Nephron (organoid): ENCODE results near the gene C19orf85.
A peak's percentile ranks its signal among the peaks of the same experiment; 100 is the strongest.

ENCODE experiments used
- H3K27ac Mint-ChIP-seq, 3 experiments: 2 replicates each; pipeline ENCODE4 v1.8.0; 2020; ENCODE audit warnings: mixed read lengths in 3 of 3, mild to moderate bottlenecking in 2 of 3, moderate library complexity in 1 of 3
- H3K27me3 Mint-ChIP-seq: 2 replicates; pipeline ENCODE4 v1.8.0; 2021; ENCODE audit warnings: low read depth, mild to moderate bottlenecking, moderate library complexity, mixed read lengths
- H3K36me3 Mint-ChIP-seq: 2 replicates; pipeline ENCODE4 v1.8.0; 2020; ENCODE audit warnings: low read depth, mixed read lengths
- H3K4me1 Mint-ChIP-seq: 2 replicates; pipeline ENCODE4 v1.8.0; 2020; ENCODE audit warnings: mixed read lengths
- H3K4me3 Mint-ChIP-seq, 3 experiments: 2 replicates each; pipeline ENCODE4 v1.8.0; 2020; ENCODE audit warnings: mild to moderate bottlenecking in 3 of 3, mixed read lengths in 3 of 3, moderate library complexity in 2 of 3
- H3K9me3 Mint-ChIP-seq: 2 replicates; pipeline ENCODE4 v1.8.0; 2020; ENCODE audit warnings: mixed read lengths
- TF ChIP-seq, protein P1 (sequence below), 3 experiments: fragments of 200-600 bp; sonication (generic); IDR thresholded peaks; one replicate each; pipeline ENCODE4 v1.5.0; 2021; ENCODE audit warnings: antibody characterized with exemption in 3 of 3; ENCODE audit not compliant: unreplicated experiment in 3 of 3

C19orf85 gene

DNA sequence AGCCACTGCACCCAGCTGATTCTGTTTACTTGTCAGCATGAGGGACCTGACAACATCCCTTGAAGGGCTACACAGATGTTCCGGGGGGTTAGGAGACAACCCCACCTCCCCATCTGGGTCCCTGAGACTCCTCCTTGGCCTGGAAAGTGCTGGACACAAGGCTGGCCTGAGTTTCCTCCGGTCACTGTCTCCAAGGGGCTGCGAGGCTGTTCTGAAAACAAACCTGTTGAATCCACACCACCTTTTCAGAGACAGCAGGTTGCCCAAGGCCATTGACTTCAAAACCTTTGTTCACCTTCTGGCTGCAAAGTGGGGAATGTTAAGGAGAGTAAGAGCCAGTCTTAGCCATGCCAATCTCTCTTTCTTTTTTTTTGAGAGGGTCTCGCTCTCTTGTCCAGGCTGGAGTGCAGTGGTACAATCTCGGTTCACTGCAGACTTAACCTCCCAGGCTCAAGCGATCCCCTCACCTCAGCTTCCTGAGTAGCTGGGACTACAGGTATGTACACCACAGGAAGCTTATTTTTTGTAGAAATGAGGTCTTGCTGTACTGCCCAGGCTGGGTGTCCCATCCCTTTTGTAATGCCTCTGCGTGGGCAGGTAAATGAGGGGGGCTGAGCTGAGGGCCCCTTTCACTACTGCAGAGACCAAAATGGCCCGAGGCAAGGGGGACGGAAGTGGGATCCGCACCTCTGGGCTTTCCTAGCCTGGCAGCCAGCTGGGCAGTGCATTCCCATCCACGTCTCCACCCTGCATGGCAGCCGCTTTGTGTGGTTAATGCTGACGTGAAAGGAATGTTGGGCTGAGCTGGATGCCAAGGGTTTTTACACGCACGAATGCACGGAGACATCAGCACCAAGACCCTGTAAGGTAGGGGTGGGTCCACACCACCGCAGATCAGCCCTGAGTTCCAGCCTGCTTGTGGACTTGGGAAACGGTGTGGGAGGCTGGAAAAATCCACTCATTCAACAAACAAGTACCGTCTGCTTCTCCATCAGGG lies 10.0 kb upstream of the C19orf85 start:
- peaks cover 42% of the 10 kb centered on the region for H3K4me1 Mint-ChIP-seq
- peak overlapping the region; percentile 69 to 92 (median 92) for H3K4me3 Mint-ChIP-seq
- peak overlapping the region; percentile 94 to 99 (median 99) for H3K27ac Mint-ChIP-seq
- H3K9me3 Mint-ChIP-seq = no peaks in the 10 kb centered on the region
- H3K27me3 Mint-ChIP-seq = peaks cover 8% of the 10 kb centered on the region
- H3K36me3 Mint-ChIP-seq = peaks cover under 1% of the 10 kb centered on the region
- TF ChIP-seq, protein P1, sequence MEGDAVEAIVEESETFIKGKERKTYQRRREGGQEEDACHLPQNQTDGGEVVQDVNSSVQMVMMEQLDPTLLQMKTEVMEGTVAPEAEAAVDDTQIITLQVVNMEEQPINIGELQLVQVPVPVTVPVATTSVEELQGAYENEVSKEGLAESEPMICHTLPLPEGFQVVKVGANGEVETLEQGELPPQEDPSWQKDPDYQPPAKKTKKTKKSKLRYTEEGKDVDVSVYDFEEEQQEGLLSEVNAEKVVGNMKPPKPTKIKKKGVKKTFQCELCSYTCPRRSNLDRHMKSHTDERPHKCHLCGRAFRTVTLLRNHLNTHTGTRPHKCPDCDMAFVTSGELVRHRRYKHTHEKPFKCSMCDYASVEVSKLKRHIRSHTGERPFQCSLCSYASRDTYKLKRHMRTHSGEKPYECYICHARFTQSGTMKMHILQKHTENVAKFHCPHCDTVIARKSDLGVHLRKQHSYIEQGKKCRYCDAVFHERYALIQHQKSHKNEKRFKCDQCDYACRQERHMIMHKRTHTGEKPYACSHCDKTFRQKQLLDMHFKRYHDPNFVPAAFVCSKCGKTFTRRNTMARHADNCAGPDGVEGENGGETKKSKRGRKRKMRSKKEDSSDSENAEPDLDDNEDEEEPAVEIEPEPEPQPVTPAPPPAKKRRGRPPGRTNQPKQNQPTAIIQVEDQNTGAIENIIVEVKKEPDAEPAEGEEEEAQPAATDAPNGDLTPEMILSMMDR (IDR thresholded peaks at IDR 0.05; ENCODE audit: unreplicated experiment in 3 of 3) = no peak

GRCh38 chr19:55473225-55474012 lies 8.9 kb upstream of the C19orf85 start:
- peaks cover 30% of the 10 kb centered on the region for H3K4me1 Mint-ChIP-seq
- no peaks in the 10 kb centered on the region for H3K9me3 Mint-ChIP-seq
- TF ChIP-seq, protein P1 (IDR thresholded peaks at IDR 0.05; ENCODE audit: unreplicated experiment in 3 of 3) = no peak
- peak overlapping the region; percentile 13 to 43 (median 29) for H3K4me3 Mint-ChIP-seq
- H3K36me3 Mint-ChIP-seq = no peaks in the 10 kb centered on the region
- peaks cover 8% of the 10 kb centered on the region for H3K27me3 Mint-ChIP-seq
- H3K27ac Mint-ChIP-seq = peak overlapping the region; percentile 94 to 99 (median 99)

DNA sequence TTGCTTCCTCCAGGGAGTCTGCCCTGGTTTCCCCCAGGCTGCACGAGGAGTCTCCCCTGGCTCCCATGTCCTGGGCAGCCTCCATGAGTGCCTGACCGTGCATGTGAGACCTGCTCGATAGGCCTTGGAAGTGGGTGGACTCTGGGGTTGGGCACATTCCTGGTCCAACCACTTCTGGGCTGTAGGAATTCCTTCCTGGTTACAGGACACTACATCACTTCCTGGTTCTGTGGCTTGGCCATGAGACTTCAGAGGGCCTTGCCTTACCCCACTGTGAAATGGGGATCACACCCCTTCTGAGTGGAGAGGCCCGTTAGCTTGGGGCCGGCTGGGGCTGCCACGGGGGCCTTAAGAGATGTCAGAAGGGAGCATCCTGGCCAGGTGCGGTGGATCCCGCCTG lies 7.9 kb upstream of the C19orf85 start:
- TF ChIP-seq, protein P1 (IDR thresholded peaks at IDR 0.05; ENCODE audit: unreplicated experiment in 3 of 3) = no peak
- Mint-ChIP-seq H3K4me1 (peaks cover 24% of the 10 kb centered on the region), H3K4me3 (no peak overlapping the region), H3K9me3 (no peaks in the 10 kb centered on the region), H3K27ac (no peak overlapping the region), H3K27me3 (peaks cover 8% of the 10 kb centered on the region), H3K36me3 (no peaks in the 10 kb centered on the region)

- TF ChIP-seq, protein P1 (IDR thresholded peaks at IDR 0.05; ENCODE audit: unreplicated experiment in 3 of 3) = no peak
- H3K27me3 Mint-ChIP-seq = peaks cover 4% of the 10 kb centered on the region
- H3K9me3 Mint-ChIP-seq = no peaks in the 10 kb centered on the region
- H3K4me1 Mint-ChIP-seq = peaks cover 22% of the 10 kb centered on the region
- H3K4me3 Mint-ChIP-seq = peak overlapping the region in 2 of 3 experiments; percentile 38 to 62
- H3K36me3 Mint-ChIP-seq = no peaks in the 10 kb centered on the region
- H3K27ac Mint-ChIP-seq = peak overlapping the region; percentile 63 to 86 (median 80)
Observed at GRCh38 chr19:55471266-55471665, 6.7 kb upstream of the C19orf85 start.

DNA sequence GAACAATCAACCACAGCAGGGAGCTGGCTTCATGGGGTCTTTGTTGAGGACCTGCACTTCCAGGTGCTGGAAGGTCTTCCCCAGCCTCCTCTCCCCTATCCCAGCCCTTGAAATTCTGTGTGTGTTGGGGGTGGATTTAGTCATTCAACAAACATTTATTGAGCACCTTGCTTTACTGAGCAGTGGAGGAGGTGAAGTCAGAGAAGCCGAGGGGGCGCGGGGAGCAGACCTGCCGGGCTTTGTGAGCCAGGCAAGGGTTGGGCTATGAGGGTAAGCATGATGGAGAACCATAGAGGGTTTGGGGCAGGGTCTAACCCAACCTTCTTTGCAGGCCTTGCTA lies 3.5 kb upstream of the C19orf85 start:
- H3K9me3 Mint-ChIP-seq = no peaks in the 10 kb centered on the region
- H3K4me3 Mint-ChIP-seq = peak overlapping the region in 2 of 3 experiments; percentile 20 to 27
- peaks cover under 1% of the 10 kb centered on the region for H3K27me3 Mint-ChIP-seq
- TF ChIP-seq, protein P1 (IDR thresholded peaks at IDR 0.05; ENCODE audit: unreplicated experiment in 3 of 3) = peak in 1 of 3 experiments; percentile 5
- peak overlapping the region in 1 of 3 experiments; percentile 47 for H3K27ac Mint-ChIP-seq
- no peaks in the 10 kb centered on the region for H3K36me3 Mint-ChIP-seq
- H3K4me1 Mint-ChIP-seq = peaks cover 12% of the 10 kb centered on the region
